ENCODE results near the gene LMAN2.
"Not testable (repeated sequence)": the region's sequence is repeated elsewhere in the genome, so short reads cannot be mapped to it uniquely, and the experiment has no call there.

Gene LMAN2

DNA sequence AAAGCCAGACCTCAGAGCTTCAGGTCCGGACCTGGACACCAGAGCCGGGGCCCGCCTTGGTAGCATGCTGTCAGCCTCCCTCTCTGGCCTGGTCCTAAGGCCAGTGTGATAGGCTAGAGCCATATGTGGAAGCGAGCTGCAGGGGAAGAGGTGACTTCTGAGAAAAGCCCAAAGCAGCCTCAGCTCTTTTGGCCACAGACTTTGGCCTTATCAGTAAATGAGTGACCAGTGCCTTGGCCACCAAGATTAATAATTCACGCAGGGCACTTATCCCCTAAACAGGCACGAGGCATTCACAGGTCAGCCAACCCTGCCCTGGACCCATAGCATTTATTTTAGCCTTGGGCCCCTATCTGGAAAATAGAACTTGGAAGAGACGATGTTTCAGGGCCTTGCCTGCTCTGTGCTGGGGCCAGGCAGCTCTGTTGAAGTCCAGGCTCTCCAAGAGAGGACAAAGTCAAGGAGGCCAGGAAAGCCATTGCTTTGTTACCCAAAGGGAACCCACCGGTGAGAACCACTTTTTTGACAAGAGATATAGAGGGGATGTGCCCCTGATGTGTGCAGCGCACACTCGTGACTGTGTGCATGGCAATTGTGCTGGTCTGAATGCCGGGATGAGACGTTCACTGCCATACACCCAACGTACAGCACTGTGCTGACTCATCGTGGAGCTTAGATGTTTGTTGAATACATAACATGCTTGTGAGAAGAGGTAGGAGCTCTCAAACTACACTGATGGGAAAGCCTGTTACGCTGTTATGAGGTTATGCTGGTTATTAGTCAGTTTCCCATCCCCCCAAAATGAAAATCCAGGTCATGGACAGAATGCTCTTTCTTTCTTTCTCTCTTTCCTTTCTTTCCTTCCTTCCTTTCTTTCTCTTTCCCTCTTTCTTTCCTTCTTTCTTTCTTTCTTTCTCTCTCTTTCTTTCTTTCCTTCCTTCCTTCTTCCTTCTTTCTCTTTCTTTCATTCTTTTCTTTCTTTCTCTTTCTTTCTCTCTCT, 27.7 kb upstream of the LMAN2 start:
- DNase-seq: no peak

- DNase-seq: no peak
Measured at GRCh38 chr5:177377851-177378776, 26.6 kb upstream of the LMAN2 start.

DNA sequence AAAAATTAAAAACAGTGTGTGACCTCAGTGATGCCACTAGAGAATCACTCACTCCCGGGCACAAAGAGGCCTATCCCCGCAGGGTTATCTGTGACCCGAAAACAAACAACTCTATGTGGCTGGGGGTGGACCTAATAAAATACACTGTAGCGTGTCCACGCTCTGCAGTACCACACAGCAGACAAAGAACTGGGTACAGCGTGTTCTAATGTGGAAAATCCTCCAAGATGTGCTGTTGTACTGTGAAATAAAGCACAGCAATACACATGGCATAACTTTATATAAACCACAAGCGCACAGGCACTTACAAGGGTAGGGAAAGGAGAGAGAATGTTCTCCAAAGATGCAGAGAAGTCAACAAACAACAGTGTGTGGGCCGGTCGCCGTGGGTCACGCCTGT, 24.6 kb upstream of the LMAN2 start:
- no peak for DNase-seq

DNA sequence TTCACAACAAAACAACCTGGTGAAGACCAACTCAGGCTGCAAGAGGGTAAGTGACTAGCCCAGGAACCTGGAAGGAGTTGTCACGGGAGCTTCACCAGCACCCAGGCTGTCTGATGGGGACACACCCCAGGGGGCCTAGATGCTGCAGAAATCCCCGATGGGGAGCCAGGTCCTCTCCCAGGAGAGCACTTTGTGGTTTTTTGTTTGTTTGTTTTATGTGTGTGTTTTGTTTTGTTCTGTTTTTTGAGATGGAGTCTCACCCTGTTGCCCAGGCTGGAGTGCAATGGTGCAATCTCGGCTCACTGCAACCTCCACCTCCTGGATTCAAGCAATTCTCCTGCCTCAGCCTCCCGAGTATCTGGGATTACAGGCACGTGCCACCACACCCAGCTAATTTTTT, 24.0 kb upstream of the LMAN2 start:
- DNase-seq: not testable (repeated sequence)

- no peak for DNase-seq
Measured at GRCh38 chr5:177374211-177374610, 22.7 kb upstream of the LMAN2 start.

GRCh38 chr5:177373806-177374205, 22.3 kb upstream of the LMAN2 start:
- no peak for DNase-seq

GRCh38 chr5:177372910-177373309, 21.4 kb upstream of the LMAN2 start:
- no peak for DNase-seq

DNA sequence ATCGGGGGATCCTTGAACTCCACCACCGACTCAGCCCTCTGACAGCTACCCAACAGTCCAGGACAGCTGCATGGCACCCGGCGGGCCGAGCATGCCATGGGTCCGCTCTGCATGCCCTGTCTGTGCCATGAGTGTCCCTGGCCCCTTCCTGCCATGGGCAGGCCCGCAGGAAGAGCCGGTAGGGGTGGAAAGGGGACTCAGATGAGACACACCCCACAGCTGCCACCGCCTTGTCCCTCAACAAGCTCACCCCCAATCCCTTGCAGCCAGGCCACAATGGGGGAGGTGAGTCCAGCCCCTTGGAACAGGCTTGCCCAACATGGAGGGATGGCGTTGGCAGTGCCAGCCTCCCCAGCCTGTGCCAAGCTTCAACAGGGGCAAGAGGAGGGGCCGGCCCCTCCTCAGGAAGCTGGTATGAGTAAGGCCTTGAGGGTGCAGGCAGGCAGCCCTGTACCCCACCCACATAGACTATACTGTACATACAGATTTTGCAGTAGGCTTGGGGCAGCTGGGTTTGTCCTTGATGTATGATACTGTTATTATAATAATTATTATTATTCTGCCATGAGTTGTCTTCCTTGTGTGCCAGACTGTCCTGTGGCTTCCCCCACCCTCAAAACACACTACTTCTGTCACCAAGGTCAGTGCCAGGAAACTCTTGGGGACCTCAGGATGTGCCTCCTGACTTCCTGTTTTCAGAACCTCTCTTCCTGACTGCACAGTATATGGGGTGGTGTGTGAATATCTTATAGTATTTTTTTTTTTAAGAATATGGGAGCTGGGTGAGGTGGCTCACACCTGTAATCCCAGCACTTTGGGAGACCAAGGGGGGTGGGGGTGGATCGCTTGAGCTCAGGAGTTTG, 20.8 kb upstream of the LMAN2 start:
- DNase-seq: no peak

DNA sequence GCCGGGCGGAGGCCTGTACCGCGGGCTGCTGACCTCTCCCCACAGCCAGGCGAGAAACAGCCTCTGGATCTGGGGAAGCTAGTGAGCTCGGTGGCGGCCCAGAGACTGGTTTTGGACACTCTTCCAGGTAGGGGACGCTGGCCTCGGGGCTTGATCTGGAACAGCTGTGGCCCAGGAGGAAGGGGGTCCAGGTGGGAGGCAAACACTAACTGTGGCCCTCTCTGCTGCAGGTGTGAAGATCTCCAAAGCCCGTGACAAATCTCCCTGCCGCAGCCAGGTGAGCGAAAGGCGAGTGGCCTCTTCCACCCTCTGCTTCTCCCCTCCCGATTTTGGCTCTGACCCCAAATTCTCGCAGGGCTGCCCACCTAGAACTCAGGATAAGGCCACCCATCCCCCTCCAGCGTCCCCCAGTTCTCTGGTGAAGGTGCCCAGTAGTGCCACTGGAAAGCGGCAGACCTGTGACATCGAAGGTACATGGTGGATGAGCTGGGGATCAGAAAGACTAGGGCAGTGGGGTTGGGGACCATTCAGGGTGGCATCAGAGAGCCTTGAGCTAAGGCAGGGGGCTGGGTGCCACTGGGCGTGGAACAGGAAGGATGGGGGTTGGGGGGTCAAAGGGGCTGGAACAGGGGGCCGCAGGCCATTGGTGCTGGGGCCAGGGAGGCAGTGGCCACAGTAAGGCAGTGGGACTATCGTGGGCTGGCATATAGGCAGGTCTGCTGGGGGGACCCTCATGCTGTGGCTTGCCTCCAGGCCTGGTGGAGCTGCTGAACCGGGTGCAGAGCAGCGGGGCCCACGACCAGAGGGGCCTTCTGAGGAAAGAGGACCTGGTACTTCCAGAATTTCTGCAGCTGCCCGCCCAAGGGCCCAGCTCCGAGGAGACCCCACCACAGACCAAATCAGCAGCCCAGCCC, 19.9 kb upstream of the LMAN2 start:
- DNase-seq: no peak

- peak; percentile 68 to 85 (median 84) for DNase-seq
Measured at GRCh38 chr5:177370488-177371119, 19.1 kb upstream of the LMAN2 start.

GRCh38 chr5:177369645-177370440, 18.4 kb upstream of the LMAN2 start:
- DNase-seq: no peak

- peak in 2 of 3 experiments; percentile 6 to 7 for DNase-seq
Measured at GRCh38 chr5:177368869-177369644, 17.6 kb upstream of the LMAN2 start.

DNA sequence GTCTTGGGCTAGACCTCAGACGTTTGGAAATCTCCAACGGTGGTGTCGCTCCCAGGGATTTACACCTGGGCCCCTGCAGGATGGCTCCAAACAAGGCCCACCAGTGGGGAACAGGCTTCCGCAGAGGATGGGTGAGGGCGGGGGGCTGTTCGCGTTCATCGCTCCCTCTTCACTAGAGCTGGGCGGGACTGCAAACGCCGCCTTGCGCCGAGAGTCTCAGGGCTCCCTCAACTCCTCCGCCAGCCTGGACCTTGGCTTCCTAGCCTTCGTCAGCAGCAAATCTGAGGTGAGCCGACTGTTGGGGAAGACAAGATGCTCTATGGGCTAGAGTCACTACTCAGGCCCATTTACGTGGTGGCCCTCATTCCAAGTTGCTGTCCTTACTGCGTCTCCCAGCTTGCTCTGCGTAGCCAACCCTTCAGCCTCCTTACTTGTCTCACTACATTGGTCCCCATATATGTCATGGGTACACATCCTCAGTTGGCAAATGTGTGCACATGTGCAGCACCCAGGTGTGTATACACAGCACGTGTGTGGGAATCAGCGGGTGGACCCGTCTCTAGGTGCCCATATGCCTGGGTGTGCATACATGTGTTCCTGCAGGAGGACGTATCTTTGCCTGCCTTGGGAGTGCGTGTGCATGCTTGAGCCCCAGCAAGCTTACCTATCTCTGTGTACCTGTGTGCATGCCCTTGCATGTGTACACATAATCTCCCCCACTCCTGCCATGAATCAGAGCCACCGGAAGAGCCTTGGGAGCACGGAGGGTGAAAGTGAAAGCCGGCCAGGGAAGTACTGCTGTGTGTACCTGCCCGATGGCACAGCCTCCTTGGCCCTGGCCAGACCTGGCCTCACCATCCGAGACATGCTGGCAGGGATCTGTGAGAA, 16.8 kb upstream of the LMAN2 start:
- DNase-seq: no peak

GRCh38 chr5:177367323-177367848, 15.9 kb upstream of the LMAN2 start:
- DNase-seq: no peak

DNA sequence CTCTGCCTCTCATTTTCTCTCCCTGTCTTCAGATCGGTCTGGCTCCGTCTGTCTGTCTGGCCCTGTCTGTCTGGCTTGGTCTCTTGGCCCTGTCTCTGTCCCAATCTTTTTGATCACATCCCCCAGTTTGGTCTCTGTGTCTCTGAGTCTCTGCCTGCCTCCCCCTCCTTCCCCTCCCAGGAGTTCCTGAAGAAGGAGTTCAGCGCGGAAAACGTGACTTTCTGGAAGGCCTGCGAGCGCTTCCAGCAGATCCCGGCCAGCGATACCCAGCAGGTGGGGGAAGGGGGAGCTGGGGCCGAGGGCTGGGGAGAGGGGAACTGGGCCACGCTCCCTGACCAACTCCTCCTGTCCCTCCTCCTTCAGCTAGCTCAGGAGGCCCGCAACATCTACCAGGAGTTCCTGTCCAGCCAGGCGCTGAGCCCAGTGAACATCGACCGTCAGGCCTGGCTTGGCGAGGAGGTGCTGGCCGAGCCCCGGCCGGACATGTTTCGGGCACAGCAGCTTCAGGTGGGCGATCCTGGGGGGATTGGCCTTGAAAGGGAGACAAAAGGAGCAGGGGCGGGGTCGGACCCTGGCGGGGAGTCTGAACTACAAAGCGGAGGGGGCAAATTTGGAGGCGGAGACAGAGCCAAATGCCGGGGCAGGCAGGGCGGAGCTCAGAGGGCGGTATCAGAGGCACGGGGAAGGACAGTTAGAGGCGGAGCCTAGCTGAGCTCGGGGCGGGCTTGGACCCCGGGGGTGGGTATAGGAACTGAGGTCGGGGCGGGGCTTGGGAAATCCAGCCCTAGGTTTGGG, 15.3 kb upstream of the LMAN2 start:
- peak in 1 of 3 experiments; percentile 63 for DNase-seq

DNA sequence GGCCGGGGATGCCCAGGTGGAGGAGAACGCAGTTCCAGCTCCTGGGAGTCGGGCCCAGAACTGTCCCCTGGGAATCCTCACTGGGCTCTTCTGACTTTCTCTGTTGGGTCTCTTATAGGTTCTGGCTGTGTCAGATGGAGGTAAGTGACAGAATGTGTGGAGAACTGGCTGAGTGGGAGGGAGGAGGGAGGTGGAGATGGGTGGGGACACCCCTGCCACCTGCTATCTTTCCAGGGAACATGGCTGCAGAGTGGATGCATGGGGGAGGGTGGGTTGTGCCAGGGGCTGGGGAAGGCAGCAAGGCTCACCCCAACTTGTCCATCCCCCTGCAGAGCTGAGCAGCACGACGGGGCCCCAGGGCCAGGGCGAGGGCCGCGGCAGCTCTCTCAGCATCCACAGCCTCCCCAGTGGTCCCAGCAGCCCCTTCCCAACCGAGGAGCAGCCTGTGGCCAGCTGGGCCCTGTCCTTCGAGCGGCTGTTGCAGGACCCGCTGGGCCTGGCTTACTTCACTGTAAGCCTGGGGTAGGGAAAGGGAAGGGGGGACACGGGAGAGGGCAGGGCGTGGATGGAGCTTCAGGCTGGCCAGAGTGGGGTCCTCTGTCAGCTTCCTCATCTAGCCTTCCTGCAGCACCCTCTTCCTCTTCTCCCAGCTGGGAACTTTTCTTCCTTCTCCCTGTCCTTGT, 14.5 kb upstream of the LMAN2 start:
- no peak for DNase-seq

Data from NCI-H1417 (cell line).